Neural progenitor cell (in vitro differentiated cells): ENCODE measurements around the gene GALNT17.

Experiments
- EZH2 ChIP-seq: fragments of 200-600 bp; sonication (generic); IDR thresholded peaks from 2 replicates; pipeline ENCODE4 v1.6.1; 2017; ENCODE audit warnings: antibody characterized with exemption, mild to moderate bottlenecking, moderate library complexity
- TF ChIP-seq, protein P1 (sequence below): fragments of 200-600 bp; sonication (generic); IDR thresholded peaks from 2 replicates; pipeline ENCODE4 v1.5.1; 2017; ENCODE audit warnings: antibody characterized with exemption, mild to moderate bottlenecking

DNA sequence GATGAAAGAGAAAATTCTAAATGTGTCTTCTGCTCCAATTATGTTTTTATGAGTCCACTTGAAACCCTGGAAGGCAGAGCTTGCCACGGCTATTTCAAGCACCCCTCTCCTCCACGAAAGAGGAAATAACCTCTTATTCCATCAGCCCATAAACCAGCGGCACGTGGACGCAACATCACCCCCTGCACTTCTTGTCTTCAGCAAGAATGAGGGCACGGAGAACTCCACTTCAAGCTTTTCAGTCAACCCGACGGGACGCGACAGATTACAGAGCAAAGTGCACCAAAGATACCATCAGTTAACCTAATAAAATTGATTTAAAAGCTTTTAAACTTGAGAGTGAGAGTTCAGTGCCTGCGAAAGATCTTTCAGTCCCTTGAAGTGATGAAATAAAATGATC lies 406.3 kb downstream of the GALNT17 start:
- TF ChIP-seq, protein P1, sequence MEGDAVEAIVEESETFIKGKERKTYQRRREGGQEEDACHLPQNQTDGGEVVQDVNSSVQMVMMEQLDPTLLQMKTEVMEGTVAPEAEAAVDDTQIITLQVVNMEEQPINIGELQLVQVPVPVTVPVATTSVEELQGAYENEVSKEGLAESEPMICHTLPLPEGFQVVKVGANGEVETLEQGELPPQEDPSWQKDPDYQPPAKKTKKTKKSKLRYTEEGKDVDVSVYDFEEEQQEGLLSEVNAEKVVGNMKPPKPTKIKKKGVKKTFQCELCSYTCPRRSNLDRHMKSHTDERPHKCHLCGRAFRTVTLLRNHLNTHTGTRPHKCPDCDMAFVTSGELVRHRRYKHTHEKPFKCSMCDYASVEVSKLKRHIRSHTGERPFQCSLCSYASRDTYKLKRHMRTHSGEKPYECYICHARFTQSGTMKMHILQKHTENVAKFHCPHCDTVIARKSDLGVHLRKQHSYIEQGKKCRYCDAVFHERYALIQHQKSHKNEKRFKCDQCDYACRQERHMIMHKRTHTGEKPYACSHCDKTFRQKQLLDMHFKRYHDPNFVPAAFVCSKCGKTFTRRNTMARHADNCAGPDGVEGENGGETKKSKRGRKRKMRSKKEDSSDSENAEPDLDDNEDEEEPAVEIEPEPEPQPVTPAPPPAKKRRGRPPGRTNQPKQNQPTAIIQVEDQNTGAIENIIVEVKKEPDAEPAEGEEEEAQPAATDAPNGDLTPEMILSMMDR: no peak
- no peak for TF ChIP-seq EZH2
